NT2/D1 (cell line): ENCODE measurements around the gene PHEX.

Source experiments
- SUZ12 ChIP-seq: IDR thresholded peaks from 2 replicates; pipeline ENCODE4 v1.6.1; 2011; ENCODE audit not compliant: insufficient read length, insufficient read depth; ENCODE audit errors: extremely low read depth
- YY1 ChIP-seq: IDR thresholded peaks from 2 replicates; pipeline ENCODE4 v1.6.1; 2011; ENCODE audit not compliant: insufficient read length, insufficient read depth
- ZNF274 ChIP-seq: IDR thresholded peaks from 2 replicates; pipeline ENCODE4 v1.6.1; 2011; ENCODE audit warnings: mild to moderate bottlenecking, low read depth, low read length

- TF ChIP-seq YY1 (no peak), ZNF274 (no peak), SUZ12 (no peak)
These were observed 21.4 kb downstream of the PHEX start for GRCh38 chrX:22053481-22053880.
